Left kidney (tissue), 1 donor: ENCODE measurements around the gene DELE1. TPM values are rescaled to one million over a fixed set of nuclear protein-coding genes. Genes with fewer than 3 reads are reported as not detected.

ENCODE experiments used
- polyA plus RNA-seq: library from polyadenylated mRNA; unstranded; fragments of 120-200 nt; gene quantifications from one replicate; pipeline ENCODE4 v1.2.1, GENCODE V29; 2013; ENCODE audit not compliant: insufficient read length

DELE1 gene
- polyA plus RNA-seq, 1 donor: 133 TPM

Other genes with a start within 250 kb of the DELE1 start
- 21.3 TPM for gene ARAP3, start 241.6 kb upstream of the DELE1 start, polyA plus RNA-seq
- gene PCDH1, start 45.5 kb upstream of the DELE1 start, polyA plus RNA-seq: 22.4 TPM
- 15.7 TPM for gene PCDH12, start 34.3 kb downstream of the DELE1 start, polyA plus RNA-seq
- gene RNF14, start 45.2 kb downstream of the DELE1 start, polyA plus RNA-seq: 66.6 TPM
- 66.2 TPM for gene GNPDA1, start 89.2 kb downstream of the DELE1 start, polyA plus RNA-seq
- gene NDFIP1, start 184.9 kb downstream of the DELE1 start, polyA plus RNA-seq: 135 TPM